ENCODE measurements around the gene STK35. TPM values are rescaled to one million over a fixed set of nuclear protein-coding genes. Genes with fewer than 3 reads are reported as not detected.
"Not testable (repeated sequence)": the region's sequence is repeated elsewhere in the genome, so short reads cannot be mapped to it uniquely, and the experiment has no call there.

Gene STK35
- total and polyA plus RNA-seq, 7 donors: 4.8 to 16.8 (median 13.6) TPM

DNA sequence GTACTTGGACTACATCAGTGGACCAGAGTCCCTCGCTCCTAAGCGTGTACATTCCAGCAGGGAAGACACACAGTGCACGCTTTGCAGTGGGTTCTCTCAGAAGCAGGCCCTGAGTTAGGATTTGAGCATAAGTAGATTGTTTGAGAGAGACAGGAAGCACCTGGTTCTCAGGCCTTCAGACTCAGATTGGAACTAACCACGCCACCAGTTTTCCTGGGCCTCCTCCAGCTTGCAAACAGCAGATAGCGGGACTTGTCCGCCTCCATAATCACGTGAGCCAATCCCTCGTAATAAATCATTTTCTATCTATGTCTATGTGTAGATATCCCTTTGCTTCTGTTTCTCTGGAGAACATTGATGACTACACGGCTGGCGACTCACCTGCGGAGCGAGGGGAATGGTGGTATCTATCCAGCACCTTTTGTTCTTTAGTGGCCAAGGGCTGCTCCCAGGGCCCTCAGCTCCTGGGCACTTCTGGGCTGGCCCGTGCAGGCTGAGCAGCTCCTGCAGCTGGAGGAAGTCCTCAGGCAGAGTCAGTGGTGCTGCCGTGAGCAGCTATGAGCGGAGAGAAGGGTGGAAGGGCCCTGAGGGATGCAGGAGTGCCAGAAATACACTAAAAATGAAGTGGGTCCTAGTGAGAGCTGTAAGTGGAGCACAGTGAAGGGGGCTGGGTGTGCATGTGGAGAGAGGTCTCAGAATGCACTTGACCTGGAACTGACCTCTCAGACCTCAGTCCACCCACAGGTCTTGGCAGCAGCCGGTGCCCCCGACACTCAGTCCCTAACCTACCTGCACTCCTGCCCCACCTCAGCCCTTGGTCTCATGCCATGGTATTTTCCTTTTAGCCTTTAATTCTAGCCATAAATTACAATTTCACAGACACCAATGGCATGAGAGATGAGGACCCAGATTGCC lies 76.9 kb downstream of the STK35 start:
- no peaks in the 10 kb centered on the region for H3K9me3 ChIP-seq
- peaks cover 0 to 5% (median 0%) of the 10 kb centered on the region in 3 donors for H3K27me3 ChIP-seq
- WGBS, 2 donors: 44 to 61% methylated on average over 17 of the region's 17 CpGs
- H3K4me1 ChIP-seq: no peaks in the 10 kb centered on the region
- intact Hi-C loops (cut with DNase I): no loop called here
- no peak for TF ChIP-seq POLR2A (IDR thresholded peaks at IDR 0.05)
- no peaks in the 10 kb centered on the region for H3K36me3 ChIP-seq
- no peak overlapping the region for H3K27ac ChIP-seq
- DNase-seq: no peak
- no peak overlapping the region for H3K4me3 ChIP-seq

DNA sequence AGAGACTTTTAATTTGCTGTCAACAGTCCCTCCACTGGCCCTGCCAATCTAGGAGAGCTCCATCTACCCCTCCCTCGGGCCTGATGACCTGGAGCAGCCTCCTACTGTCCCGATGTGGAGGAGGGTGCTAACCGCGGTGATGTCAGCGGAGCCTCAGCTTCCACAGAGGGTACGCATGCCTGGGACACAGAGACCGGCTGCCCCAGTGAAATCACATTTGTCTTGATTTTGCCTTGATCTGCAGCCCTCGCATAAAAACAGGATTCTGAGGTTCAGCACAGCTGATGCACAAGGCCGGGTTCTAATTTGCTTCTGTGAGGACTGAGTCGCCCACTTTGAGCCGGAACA lies 77.6 kb downstream of the STK35 start:
- no peak for TF ChIP-seq POLR2AphosphoS5 (IDR thresholded peaks at IDR 0.05)
- no peak for TF ChIP-seq EP300 (IDR thresholded peaks at IDR 0.05)
- TF ChIP-seq, protein P1, sequence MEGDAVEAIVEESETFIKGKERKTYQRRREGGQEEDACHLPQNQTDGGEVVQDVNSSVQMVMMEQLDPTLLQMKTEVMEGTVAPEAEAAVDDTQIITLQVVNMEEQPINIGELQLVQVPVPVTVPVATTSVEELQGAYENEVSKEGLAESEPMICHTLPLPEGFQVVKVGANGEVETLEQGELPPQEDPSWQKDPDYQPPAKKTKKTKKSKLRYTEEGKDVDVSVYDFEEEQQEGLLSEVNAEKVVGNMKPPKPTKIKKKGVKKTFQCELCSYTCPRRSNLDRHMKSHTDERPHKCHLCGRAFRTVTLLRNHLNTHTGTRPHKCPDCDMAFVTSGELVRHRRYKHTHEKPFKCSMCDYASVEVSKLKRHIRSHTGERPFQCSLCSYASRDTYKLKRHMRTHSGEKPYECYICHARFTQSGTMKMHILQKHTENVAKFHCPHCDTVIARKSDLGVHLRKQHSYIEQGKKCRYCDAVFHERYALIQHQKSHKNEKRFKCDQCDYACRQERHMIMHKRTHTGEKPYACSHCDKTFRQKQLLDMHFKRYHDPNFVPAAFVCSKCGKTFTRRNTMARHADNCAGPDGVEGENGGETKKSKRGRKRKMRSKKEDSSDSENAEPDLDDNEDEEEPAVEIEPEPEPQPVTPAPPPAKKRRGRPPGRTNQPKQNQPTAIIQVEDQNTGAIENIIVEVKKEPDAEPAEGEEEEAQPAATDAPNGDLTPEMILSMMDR (IDR thresholded peaks at IDR 0.05): no peak
- TF ChIP-seq POLR2A (IDR thresholded peaks at IDR 0.05): no peak
- no peaks in the 10 kb centered on the region for H3K4me1 ChIP-seq
- no peak overlapping the region for H3K27ac ChIP-seq
- DNase-seq: no peak
- H3K9me3 ChIP-seq: no peaks in the 10 kb centered on the region
- H3K27me3 ChIP-seq: peaks cover 0 to 3% (median 0%) of the 10 kb centered on the region in 3 donors
- intact Hi-C loops (cut with DNase I): no loop called here
- no peaks in the 10 kb centered on the region for H3K36me3 ChIP-seq
- no peak overlapping the region for H3K4me3 ChIP-seq
- WGBS, 2 donors: 82 to 88% methylated on average over 11 of the region's 11 CpGs

DNA sequence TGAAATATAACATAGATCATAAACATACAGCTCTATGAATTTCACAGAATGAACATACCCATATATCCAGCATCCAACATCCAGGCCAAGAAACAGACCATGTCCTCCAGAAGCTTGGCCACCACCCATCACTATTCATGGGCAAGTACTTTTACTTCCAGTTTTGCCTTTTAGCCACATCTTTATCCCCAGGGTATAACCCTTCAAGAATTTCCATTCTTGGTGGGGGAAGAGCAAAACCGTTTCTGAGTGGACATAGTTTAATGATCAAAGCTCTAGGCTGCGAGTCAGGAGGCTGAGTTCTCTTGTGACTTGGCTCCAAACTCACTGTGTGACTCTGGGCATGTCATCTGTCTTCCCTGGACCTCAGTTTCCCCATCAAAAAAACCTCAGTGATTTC lies 78.3 kb downstream of the STK35 start:
- TF ChIP-seq, protein P1 (IDR thresholded peaks at IDR 0.05): no peak
- TF ChIP-seq POLR2AphosphoS5 (IDR thresholded peaks at IDR 0.05): no peak
- TF ChIP-seq POLR2A (IDR thresholded peaks at IDR 0.05): no peak
- TF ChIP-seq EP300 (IDR thresholded peaks at IDR 0.05): no peak
- WGBS, 2 donors: 58 to 61% methylated on average over 2 of the region's 2 CpGs
- Histone ChIP-seq H3K27me3 (no peaks in the 10 kb centered on the region), H3K36me3 (no peaks in the 10 kb centered on the region), H3K27ac (no peak overlapping the region), H3K4me1 (no peaks in the 10 kb centered on the region), H3K9me3 (no peaks in the 10 kb centered on the region), H3K4me3 (no peak overlapping the region)
- intact Hi-C loops (cut with DNase I): no loop called here
- DNase-seq: no peak

DNA sequence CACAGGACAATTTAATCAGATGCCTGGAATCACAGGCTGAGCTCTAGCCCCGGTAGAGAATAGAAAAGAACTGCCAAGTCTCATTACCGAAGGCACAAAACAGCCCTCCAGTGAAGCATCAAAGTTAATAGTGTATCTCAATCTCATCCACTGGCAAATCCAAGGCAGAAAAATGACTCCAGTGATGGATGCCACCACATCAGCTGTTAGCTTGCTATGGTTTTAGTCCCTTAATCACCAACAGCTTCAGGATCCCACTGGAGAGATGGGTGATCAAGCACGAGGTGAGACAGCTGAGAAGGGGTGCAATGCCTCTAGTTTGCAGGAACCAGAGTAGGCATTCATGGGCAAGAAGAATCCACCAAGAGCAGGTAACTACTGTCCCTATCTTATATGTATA lies 81.8 kb downstream of the STK35 start:
- Histone ChIP-seq H3K4me1 (no peaks in the 10 kb centered on the region), H3K36me3 (no peaks in the 10 kb centered on the region), H3K9me3 (peaks cover 0 to 4% (median 0%) of the 10 kb centered on the region in 4 donors), H3K4me3 (no peak overlapping the region), H3K27me3 (no peaks in the 10 kb centered on the region), H3K27ac (no peak overlapping the region)
- DNase-seq: no peak
- 82 to 91% methylated on average over 3 of the region's 3 CpGs for WGBS, 2 donors
- intact Hi-C loops (cut with DNase I): no loop called here
- no peak for TF ChIP-seq EP300 (IDR thresholded peaks at IDR 0.05)
- TF ChIP-seq, protein P1 (IDR thresholded peaks at IDR 0.05): no peak
- TF ChIP-seq POLR2A (IDR thresholded peaks at IDR 0.05): no peak
- TF ChIP-seq POLR2AphosphoS5 (IDR thresholded peaks at IDR 0.05): no peak

DNA sequence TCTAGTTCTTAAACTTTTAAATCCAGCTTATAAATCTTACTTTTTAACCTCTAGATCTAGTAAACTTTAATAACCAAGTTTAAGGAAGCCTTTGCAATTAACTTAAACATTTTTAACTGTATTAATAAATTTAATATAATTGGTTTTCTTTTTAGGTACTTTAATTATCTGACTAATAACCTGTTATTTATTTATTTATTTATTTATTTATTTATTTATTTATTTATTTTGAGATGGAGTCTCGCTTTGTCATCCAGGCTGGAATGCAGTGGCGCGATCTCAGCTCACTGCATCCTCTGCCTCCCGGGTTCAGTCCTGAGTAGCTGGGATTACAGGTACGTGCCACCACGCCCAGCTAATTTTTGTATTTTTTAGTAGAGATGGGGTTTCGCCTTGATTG lies 83.3 kb downstream of the STK35 start:
- 94 to 97% methylated on average over 7 of the region's 7 CpGs for WGBS, 2 donors
- H3K9me3 ChIP-seq; H3K27me3 ChIP-seq; H3K4me1 ChIP-seq; intact Hi-C loops (cut with DNase I); H3K27ac ChIP-seq; DNase-seq; H3K4me3 ChIP-seq; H3K36me3 ChIP-seq: not testable (repeated sequence)

DNA sequence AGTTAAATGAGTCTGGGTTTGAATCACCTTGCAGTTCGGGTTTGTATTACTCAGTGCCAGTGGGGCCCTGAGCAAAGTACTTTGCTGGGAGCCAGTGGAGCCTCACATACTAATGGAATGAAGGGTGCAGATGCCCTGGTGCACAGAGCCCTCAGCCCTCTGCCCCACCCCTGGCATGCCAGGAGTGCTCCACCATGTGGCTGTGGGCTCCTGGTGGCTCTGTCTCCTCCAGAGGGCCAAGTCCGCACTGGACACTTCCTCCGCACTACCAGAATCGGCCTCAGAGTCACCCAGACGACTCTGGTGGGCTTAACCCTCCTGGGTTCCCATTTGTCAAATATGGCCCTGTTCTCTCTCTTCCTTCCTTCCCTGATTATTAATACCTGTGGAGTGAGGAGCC lies 94.0 kb downstream of the STK35 start:
- H3K27me3 ChIP-seq: peaks cover 0 to 7% (median 0%) of the 10 kb centered on the region in 3 donors
- intact Hi-C loops (cut with DNase I): no loop called here
- H3K4me3 ChIP-seq: no peak overlapping the region
- no peaks in the 10 kb centered on the region for H3K9me3 ChIP-seq
- DNase-seq: no peak
- H3K4me1 ChIP-seq: no peaks in the 10 kb centered on the region
- no peaks in the 10 kb centered on the region for H3K36me3 ChIP-seq
- WGBS, 2 donors: 66 to 71% methylated on average over 5 of the region's 5 CpGs
- no peak for TF ChIP-seq POLR2AphosphoS5 (IDR thresholded peaks at IDR 0.05)
- TF ChIP-seq, protein P1 (IDR thresholded peaks at IDR 0.05): no peak
- TF ChIP-seq EP300 (IDR thresholded peaks at IDR 0.05): no peak
- no peak for TF ChIP-seq POLR2A (IDR thresholded peaks at IDR 0.05)
- H3K27ac ChIP-seq: no peak overlapping the region
